ENCODE data around the gene SMTNL2.

DNA sequence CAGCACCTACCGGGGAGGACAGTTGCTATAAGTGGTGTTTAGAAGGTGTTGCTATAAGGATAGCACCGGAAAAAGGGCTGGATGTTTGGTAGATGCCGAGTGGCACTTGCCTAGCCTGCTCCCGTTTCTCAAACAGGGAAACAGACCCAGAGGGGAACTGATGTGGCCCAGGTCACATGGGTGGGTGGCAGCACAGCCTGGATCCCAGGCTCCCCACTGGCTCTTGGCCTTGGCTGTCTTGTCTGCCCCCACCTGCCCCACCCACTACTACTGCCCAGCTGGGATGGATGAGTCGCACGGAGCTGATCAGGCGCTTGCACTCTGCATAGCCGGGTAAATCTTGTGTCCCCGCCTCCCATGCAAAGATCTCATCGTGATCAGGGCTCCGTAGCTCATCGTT lies 7.2 kb downstream of the SMTNL2 start:
- TF ChIP-seq, protein P1, sequence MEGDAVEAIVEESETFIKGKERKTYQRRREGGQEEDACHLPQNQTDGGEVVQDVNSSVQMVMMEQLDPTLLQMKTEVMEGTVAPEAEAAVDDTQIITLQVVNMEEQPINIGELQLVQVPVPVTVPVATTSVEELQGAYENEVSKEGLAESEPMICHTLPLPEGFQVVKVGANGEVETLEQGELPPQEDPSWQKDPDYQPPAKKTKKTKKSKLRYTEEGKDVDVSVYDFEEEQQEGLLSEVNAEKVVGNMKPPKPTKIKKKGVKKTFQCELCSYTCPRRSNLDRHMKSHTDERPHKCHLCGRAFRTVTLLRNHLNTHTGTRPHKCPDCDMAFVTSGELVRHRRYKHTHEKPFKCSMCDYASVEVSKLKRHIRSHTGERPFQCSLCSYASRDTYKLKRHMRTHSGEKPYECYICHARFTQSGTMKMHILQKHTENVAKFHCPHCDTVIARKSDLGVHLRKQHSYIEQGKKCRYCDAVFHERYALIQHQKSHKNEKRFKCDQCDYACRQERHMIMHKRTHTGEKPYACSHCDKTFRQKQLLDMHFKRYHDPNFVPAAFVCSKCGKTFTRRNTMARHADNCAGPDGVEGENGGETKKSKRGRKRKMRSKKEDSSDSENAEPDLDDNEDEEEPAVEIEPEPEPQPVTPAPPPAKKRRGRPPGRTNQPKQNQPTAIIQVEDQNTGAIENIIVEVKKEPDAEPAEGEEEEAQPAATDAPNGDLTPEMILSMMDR (IDR thresholded peaks at IDR 0.05) = no peak
- TF ChIP-seq POLR2A (IDR thresholded peaks at IDR 0.05) = no peak
